Measurements from ENCODE around the gene GLIPR2.
"Not testable (repeated sequence)": the region's sequence is repeated elsewhere in the genome, so short reads cannot be mapped to it uniquely, and the experiment has no call there.

The GLIPR2 gene

DNA sequence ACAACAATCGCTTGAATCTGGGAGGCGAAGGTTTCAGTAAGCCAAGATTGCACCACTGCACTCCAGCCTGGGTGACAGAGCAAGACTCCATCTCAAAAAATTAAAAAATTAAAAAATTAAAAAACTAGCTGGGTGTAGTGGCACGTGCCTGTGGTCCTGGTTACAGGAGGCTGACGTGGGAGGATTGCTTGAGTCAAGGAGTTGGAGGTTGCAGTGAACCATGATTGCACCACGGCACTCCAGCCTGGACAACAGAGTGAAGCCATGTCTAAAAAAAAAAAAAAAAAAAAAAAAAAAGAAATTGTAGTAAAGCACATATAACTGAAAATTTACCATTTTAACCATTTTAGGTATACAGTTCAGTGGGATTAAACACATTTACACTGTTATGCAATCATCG, 19.6 kb downstream of the GLIPR2 start:
- DNase-seq (ENCODE audit: low read depth) = no peak
- H3K4me3 ChIP-seq (ENCODE audit: low read length) = no peak overlapping the region
- TF ChIP-seq CTCF (conservative IDR thresholded peaks at IDR 0.05; ENCODE audit: low read depth, low read length) = no peak

- TF ChIP-seq CTCF (conservative IDR thresholded peaks at IDR 0.05; ENCODE audit: low read depth, low read length) = no peak
- H3K4me3 ChIP-seq (ENCODE audit: low read length) = no peak overlapping the region
- DNase-seq (ENCODE audit: low read depth) = no peak
Observed at GRCh38 chr9:36158122-36158521, 21.6 kb downstream of the GLIPR2 start.

DNA sequence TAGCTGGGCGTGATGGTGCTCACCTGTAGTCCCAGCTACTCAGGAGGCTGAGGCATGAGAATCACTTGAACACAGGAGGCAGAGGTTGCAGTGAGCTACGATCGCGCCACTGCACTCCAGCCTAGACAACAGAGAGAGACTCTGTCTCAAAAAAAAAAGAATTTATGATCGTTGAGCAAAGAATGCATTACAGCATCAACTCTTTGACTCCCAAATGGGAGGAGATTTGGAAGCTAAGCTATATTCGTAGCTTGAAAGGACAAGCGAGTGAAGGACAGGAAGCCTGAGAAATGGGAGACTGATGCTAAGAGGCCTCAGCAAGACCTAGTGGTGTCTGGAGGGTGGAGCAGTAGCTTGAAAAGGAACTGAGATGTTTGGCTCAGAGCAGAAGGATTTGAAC, 22.4 kb downstream of the GLIPR2 start:
- H3K4me3 ChIP-seq (ENCODE audit: low read length) = no peak overlapping the region
- DNase-seq (ENCODE audit: low read depth) = no peak
- TF ChIP-seq CTCF (conservative IDR thresholded peaks at IDR 0.05; ENCODE audit: low read depth, low read length) = no peak

- not testable (repeated sequence) for DNase-seq (ENCODE audit: low read depth)
Observed at GRCh38 chr9:36159509-36159908, 23.0 kb downstream of the GLIPR2 start.

GRCh38 chr9:36160126-36160525, 23.6 kb downstream of the GLIPR2 start:
- DNase-seq (ENCODE audit: low read depth); H3K4me3 ChIP-seq (ENCODE audit: low read length): not testable (repeated sequence)

More at GRCh38 chr9:36159509-36159908, 23.0 kb downstream of the GLIPR2 start:
- H3K4me3 ChIP-seq (ENCODE audit: low read length) = not testable (repeated sequence)

DNA sequence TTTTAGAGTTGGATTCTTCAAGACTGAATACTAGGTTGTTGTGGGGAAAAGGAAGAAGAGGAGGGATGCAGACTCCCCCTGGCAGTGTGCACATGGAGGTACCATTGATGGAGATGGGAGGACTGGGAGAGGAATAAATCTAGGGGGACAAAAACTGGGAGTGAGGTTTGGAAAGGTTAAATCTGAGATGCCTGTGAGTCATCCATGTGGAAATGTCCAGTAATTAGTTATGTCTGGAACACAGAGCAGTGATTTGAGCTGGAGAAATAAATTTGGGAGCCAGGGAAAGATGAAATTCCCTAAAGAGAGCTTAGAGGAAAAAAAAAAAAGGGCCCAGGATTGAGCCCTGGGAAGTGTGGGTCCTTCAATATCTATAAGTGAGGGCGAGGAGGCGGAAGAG, 24.7 kb downstream of the GLIPR2 start:
- no peak for TF ChIP-seq CTCF (conservative IDR thresholded peaks at IDR 0.05; ENCODE audit: low read depth, low read length)
- no peak overlapping the region for H3K4me3 ChIP-seq (ENCODE audit: low read length)
- no peak for DNase-seq (ENCODE audit: low read depth)

GRCh38 chr9:36162211-36162738, 25.7 kb downstream of the GLIPR2 start:
- no peak for DNase-seq (ENCODE audit: low read depth)
- H3K4me3 ChIP-seq (ENCODE audit: low read length) = no peak overlapping the region
- TF ChIP-seq CTCF (conservative IDR thresholded peaks at IDR 0.05; ENCODE audit: low read depth, low read length) = no peak

GRCh38 chr9:36163049-36163785, 26.7 kb downstream of the GLIPR2 start:
- TF ChIP-seq CTCF (conservative IDR thresholded peaks at IDR 0.05; ENCODE audit: low read depth, low read length) = no peak
- no peak overlapping the region for H3K4me3 ChIP-seq (ENCODE audit: low read length)
- DNase-seq (ENCODE audit: low read depth) = peak; percentile 60

Data from retinal pigment epithelial cell (primary cell).